Adipose tissue (tissue), 3 donors: Measurements from ENCODE around the gene TNFRSF8. TPM values are rescaled to one million over a fixed set of nuclear protein-coding genes. Genes with fewer than 3 reads are reported as not detected.

Experiments
- H3K27ac ChIP-seq: one replicate; pipeline ENCODE4 v1.5.1; 2013; ENCODE audit warnings: low read depth, low read length
- WGBS, 3 donors: extraction: QIAGEN DNeasy Blood & Tissue Kit; methylation state at CpG; one replicate each; pipeline ENCODE4 v1.1.7; 2013; 5-methylcytosine and 5-hydroxymethylcytosine counted together
- polyA plus RNA-seq, 3 donors: library from polyadenylated mRNA; stranded (reverse); fragments of 200-250 nt; gene quantifications; one replicate each; pipeline ENCODE4 v1.2.3, GENCODE V29; 2013
- donor health status: healthy with polysubstance abuse.
- donor health status: Bipolar disorder and iron deficiency.
- donor health status: healthy.

TNFRSF8 gene
- polyA plus RNA-seq, 3 donors = 0.40 to 3.8 (median 2.8) TPM

DNA sequence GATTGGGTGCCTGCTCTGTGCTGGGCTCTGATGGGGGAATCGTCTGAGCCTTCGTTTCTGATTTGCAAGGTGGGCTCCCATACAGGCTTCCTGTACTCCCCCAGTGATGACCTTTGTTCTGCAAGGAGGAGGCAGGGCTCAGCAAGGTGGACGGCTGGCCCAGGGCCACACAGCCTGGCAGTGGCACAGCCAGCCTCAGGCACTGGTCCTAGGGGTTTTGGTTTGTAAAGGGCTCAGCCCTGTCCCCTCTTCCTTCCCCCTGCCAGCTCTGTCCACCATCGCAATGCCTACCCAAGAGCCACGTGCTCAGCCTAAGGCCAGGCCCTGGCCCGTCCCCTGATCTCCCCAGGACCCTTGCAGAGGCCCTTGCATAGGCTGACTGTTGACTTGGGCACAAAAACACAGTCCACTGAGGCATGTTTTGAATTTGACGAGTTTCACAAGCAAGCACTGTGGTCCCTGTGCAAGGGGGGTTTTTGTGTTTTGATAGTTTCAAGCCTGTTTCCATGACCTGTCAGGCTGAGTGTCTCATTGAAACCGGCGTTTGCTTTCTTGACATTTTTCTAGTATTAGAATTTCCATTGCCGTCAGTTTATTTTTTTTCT lies 64.2 kb downstream of the TNFRSF8 start:
- WGBS, 3 donors = 83 to 94% (median 85%) methylated on average over 10 of the region's 10 CpGs
- no peak overlapping the region for H3K27ac ChIP-seq

DNA sequence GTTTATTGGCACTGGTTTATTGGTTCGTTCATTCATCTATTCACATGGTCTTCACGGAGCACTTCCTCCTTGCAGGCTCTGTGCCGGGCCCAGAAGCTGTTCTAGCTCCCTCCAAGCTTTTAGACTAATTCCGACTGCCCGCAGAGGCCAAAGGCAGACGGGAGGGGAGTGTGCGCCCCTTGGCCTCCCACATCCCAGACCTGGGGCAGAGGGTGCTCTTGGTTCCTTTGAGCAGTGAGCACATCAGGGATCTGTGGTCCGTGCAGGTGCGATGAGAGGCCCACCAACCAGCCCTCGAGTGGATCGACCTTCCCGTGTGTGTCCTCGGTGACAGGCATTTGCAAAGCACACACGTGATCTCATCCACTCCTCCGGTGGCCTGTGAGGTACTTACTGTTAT lies 65.0 kb downstream of the TNFRSF8 start:
- H3K27ac ChIP-seq = no peak overlapping the region
- WGBS, 3 donors = 83 to 89% (median 88%) methylated on average over 15 of the region's 15 CpGs

DNA sequence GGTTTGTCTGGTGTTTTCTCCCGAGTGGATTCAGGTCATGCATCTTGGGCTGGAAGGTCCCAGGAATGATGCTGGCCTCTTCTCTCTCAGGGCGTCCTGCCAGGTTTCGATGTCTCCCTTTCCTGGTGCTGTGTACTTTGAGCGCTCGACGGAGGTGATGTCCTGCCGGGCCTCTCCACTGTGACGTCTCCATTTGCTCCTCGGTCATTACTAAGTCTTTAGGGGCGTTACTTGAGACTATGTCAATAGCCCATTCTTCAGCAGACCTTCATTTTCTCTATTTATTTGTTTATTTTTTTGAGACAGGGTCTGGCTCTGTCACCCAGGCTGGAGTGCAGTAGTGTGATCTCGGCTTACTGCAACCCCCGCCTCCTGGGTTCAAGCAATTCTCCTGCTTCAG lies 66.5 kb downstream of the TNFRSF8 start:
- WGBS, 3 donors = 59 to 89% (median 89%) methylated on average over 12 of the region's 12 CpGs
- H3K27ac ChIP-seq = no peak overlapping the region

DNA sequence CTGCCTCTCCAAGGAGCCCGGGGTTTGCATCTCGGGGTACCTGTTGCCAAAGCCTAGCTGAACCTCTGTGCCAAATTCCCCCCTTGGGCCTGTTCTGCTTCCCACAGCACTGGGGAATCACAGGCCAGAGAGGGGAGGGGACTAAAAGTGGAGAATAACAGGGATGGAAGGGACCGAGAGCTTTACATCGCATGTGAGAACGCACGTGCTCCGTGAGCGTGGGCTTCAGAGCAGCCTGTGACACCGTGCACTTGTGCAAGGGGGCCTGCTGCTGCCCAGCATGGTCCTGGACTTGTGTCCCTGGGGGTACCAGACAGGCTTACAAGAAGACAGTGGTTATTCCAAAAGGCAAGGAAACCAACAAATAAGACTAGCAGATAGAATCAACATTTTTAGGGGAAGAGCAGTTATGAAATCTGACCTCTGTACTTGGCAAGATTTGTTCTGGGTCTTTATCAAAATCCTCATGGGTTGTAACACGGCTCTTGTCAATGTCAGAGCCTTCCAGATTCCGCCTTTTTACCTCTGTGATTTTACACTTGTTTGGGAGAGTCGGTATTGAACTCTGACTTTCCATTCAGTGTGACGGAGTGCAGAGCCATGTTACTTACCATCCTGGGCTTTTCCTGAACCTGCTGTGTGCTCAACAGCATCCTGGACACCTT lies 67.5 kb downstream of the TNFRSF8 start:
- H3K27ac ChIP-seq = no peak overlapping the region
- 62 to 74% (median 68%) methylated on average over 13 of the region's 13 CpGs for WGBS, 3 donors

DNA sequence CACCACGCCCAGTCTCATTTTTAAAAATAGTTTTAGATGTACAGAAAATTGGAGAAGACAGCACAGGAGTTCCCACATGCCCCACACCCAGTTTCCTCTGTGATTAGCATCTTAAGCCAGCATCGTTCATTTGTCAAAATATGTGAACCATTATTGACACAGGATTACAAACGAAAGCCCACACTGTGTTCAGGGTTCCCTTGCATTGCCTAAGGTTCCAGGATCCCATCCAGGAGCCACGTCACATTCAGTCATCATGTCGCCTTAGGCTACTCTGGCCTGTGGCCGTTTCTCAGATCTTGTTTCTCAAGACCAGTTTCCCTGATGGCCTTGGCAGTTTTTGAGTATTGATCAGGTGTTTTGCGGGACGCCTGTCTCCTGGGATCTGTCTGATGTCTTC lies 69.0 kb downstream of the TNFRSF8 start:
- 59 to 70% (median 68%) methylated on average over 8 of the region's 8 CpGs for WGBS, 3 donors
- no peak overlapping the region for H3K27ac ChIP-seq

DNA sequence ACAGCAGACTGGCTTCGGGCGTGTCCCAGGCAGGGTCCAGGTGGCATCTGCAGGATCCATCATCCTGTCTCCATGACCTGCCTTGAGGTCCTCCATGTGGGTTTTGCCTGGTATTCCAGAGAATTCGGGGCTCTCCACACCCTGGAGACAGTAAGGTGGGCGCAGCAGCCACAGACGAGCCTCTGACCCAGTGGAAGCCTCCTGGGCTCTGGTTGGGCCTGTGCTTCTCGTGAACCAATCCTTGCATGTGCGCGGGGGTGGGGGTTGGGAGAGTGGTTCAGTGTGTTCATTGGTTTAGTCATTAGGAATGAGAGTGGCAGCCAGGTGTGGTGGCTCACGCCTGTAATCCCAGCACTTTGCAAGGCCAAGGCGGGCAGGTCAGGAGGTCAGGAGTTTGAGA lies 71.6 kb downstream of the TNFRSF8 start:
- WGBS, 3 donors = 87 to 96% (median 95%) methylated on average over 10 of the region's 10 CpGs

DNA sequence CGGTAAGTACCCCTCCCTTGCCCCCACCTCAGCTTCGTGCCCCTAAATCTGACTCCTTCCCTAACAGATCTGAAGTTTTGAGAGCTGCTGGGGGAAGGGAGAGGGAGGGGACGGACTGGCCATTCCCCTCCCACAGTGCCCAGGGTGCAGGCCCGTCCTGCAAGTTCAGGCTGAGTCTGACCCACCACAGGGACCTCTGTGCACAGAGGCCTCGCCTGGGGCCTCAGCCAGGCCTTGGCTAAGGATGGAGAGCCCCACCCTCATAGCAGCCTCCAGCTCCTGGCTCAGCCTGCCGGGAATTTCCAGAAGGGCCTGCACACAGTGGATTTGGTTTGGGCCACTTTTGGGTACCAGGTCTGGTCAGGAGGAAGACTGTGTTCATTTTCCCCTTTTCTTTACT lies 72.5 kb downstream of the TNFRSF8 start:
- WGBS, 3 donors = 29 to 49% (median 47%) methylated on average over 6 of the region's 6 CpGs

More for the DNA sequence above, 71.6 kb downstream of the TNFRSF8 start:
- no peak overlapping the region for H3K27ac ChIP-seq

DNA sequence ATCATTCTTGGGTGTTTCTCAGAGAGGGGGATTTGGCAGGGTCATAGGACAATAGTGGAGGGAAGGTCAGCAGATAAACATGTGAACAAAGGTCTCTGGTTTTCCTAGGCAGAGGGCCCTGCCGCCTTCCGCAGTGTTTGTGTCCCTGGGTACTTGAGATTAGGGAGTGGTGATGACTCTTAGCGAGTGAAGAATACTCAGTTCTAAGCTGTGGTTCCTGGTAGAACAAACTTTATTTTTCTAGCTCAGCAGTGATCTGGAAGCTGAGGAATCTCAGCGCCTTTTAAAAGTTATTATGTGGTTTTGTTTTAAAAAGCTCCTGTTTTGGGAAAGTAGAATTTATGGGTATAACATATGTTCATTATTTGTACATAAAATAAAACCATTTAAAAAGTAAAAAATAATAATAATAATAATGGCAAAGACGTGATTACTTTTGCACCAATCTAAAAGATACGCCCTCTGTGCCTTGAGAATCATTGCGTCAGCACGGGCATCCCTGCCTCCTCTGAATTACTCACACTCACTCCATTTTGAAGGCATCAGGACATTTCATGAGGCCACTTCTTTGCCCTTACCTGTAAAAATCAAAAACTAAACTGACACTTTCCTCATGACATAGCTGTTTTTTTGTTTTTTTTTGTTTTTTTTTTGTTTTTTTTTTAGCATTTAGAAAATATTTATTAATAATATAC lies 74.0 kb downstream of the TNFRSF8 start:
- H3K27ac ChIP-seq = no peak overlapping the region
- WGBS, 3 donors = 73 to 85% (median 74%) methylated on average over 8 of the region's 8 CpGs

More for the DNA sequence above, 72.5 kb downstream of the TNFRSF8 start:
- no peak overlapping the region for H3K27ac ChIP-seq

DNA sequence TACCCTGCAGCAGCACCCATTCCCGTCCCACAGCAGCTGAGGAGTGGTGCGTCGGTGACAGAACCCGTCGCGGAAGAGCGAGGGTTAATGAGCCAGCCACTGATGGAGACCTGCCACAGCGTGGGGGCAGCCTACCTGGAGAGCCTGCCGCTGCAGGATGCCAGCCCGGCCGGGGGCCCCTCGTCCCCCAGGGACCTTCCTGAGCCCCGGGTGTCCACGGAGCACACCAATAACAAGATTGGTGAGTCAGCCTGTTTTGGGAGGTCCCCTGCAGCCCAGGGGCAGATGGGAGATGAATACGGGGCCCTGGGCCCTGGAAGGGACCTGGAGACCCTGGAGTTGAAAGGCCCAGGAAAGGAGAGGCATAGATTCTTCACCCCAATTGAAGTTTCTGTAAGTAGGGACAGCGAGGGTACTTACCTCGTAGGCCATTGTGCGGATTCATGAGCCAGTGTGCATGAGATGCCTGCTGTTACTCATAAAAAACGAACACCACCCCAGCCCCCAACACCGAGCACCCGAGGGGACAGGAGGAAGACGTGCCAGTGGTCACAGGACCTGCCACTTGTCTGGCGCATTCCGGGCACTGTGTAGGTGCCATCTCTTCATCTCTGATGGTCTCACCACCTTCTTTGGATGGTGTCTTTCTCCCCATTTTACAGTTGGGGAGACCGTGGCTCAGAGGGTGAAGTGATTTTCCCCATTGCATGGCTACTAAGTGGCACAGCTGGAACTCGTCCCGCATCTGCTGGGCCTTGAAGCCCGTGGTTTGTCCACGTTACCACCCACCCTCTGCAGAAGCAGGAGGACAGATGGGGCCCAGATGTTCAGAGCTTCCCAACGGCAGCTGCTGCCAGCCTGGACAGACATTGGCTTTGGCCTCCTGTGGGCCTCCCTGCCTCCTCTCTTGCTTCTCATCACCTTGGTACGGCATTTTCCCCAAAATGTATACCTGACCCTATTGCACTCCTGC lies 75.4 kb downstream of the TNFRSF8 start:
- no peak overlapping the region for H3K27ac ChIP-seq
- WGBS, 3 donors = 70 to 85% (median 83%) methylated on average over 27 to 31 of the region's 31 CpGs

DNA sequence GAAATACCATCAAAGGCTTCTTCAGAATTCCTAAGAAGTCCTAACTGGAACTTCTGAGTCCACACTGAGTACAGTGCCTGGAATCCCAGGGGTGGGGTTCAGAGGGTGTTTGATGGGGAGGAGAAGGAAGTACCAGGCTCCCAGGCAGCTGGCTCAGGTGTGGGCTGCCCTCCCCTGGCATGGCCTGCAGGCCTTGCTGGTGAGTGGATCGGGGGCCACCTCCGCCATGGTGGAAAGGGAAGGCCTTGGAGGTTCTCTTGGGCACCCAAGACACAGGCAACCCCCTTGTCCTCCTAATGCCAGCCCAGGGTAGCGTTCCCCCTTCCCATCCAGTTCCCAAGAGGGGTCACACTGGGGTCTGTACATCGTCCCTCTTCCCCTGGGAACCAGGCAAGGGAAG lies 76.9 kb downstream of the TNFRSF8 start:
- no peak overlapping the region for H3K27ac ChIP-seq
- 78 to 92% (median 85%) methylated on average over 3 to 4 of the region's 4 CpGs for WGBS, 3 donors

DNA sequence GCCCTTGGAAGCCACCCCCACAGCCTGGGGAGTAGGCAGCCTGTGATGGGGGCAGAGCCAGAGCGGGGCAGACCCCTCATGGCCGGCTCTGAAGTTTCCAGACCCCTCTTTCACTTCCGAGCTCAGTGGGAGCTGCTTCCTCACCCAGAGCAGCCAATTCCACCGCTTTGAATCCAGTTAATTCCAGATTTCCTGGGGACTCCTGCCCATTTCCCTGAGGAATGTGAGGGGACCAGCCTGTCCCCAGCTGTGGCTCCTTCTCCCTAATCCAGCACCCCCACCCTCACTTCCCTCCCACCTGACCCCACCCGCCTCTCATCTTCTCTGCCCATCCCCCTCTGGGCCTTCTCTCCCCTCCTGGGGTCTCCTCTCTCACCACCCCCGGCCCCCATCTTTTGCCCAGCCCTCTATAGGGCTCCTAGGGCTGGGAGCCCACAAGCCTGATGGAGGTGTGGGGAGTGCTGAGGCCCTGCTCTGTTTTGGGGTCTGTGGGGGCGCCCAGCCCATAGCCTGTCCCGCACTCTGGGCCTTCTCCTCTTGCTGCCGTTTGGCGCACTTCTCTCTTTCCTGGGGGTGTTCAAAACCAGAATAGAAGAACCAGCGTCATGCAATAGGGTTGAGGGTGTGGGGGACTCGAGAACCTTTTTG lies 77.5 kb downstream of the TNFRSF8 start:
- no peak overlapping the region for H3K27ac ChIP-seq
- WGBS, 3 donors = 76 to 84% (median 78%) methylated on average over 12 of the region's 12 CpGs

DNA sequence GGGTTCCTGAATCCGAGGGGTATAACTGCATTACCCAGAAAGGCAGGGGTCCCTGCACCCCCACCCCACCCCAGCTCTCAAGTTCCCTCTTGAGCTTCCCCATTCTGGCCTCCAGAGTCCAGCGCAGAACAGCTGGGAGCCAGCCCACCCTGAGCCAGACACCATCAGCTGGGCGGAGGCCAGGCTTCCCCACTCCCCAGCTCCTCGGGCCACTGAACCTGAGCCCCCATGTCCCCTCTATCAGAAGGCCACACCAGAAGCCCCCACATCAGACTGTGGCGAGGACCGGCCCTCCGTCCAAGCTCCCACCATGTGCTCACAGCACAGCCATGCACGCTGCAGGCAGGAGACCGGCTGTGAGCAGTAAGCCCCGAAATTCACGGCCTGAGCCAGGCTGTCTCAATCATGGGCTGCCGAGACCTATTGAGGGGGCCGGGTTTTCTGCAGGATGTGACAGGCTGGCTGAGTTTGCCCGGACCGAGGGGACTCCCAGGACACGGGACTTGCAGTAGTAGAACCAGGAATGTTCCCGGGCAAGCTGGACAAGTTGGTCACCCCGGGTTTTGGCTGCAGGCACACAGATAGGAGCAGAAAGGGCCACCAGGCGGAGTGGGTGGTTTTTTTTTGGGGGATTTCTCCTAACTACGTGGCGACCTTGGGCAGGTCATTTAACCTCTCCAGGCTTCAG lies 78.2 kb downstream of the TNFRSF8 start:
- no peak overlapping the region for H3K27ac ChIP-seq
- WGBS, 3 donors = 60 to 86% (median 85%) methylated on average over 21 of the region's 21 CpGs

DNA sequence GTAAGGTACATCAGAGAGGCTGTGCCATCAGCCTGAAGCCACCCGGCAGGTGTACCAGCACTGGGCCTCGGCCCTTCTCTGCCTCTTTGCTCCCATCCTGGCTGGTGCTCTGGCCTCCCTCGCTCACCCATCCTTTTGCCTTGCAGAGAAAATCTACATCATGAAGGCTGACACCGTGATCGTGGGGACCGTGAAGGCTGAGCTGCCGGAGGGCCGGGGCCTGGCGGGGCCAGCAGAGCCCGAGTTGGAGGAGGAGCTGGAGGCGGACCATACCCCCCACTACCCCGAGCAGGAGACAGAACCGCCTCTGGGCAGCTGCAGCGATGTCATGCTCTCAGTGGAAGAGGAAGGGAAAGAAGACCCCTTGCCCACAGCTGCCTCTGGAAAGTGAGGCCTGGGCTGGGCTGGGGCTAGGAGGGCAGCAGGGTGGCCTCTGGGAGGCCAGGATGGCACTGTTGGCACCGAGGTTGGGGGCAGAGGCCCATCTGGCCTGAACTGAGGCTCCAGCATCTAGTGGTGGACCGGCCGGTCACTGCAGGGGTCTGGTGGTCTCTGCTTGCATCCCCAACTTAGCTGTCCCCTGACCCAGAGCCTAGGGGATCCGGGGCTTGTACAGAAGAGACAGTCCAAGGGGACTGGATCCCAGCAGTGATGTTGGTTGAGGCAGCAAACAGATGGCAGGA lies 79.2 kb downstream of the TNFRSF8 start:
- H3K27ac ChIP-seq = no peak overlapping the region
- WGBS, 3 donors = 80 to 90% (median 86%) methylated on average over 18 of the region's 18 CpGs

DNA sequence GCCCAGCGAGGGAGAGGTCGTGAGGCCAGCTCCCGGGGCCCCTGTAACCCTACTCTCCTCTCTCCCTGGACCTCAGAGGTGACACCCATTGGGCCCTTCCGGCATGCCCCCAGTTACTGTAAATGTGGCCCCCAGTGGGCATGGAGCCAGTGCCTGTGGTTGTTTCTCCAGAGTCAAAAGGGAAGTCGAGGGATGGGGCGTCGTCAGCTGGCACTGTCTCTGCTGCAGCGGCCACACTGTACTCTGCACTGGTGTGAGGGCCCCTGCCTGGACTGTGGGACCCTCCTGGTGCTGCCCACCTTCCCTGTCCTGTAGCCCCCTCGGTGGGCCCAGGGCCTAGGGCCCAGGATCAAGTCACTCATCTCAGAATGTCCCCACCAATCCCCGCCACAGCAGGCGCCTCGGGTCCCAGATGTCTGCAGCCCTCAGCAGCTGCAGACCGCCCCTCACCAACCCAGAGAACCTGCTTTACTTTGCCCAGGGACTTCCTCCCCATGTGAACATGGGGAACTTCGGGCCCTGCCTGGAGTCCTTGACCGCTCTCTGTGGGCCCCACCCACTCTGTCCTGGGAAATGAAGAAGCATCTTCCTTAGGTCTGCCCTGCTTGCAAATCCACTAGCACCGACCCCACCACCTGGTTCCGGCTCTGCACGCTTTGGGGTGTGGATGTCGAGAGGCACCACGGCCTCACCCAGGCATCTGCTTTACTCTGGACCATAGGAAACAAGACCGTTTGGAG lies 80.0 kb downstream of the TNFRSF8 start:
- H3K27ac ChIP-seq = no peak overlapping the region
- 55 to 83% (median 57%) methylated on average over 21 of the region's 21 CpGs for WGBS, 3 donors

DNA sequence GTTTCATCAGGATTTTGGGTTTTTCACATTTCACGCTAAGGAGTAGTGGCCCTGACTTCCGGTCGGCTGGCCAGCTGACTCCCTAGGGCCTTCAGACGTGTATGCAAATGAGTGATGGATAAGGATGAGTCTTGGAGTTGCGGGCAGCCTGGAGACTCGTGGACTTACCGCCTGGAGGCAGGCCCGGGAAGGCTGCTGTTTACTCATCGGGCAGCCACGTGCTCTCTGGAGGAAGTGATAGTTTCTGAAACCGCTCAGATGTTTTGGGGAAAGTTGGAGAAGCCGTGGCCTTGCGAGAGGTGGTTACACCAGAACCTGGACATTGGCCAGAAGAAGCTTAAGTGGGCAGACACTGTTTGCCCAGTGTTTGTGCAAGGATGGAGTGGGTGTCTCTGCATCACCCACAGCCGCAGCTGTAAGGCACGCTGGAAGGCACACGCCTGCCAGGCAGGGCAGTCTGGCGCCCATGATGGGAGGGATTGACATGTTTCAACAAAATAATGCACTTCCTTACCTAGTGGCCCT lies 80.6 kb downstream of the TNFRSF8 start:
- 16 to 46% (median 19%) methylated on average over 17 of the region's 17 CpGs for WGBS, 3 donors
- H3K27ac ChIP-seq = no peak overlapping the region

DNA sequence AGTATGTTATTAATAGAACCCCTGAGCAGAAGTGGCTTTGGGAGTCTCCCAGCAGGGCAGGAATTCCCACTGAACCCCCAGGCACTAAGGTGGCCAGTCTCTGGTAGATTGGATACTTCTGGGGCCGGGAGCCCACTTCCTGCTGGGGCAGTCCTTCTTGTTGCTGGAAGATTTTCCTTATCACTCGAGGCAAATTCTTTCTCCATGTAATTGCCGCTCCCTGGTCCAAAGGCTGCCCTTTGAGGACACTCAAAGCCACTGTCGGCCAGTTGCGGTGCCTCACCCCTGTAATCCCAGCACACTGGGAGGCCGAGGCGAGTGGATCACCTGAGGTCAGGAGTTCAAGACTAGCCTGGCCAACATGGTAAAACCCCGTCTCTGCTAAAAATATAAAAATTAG lies 81.1 kb downstream of the TNFRSF8 start:
- no peak overlapping the region for H3K27ac ChIP-seq
- 73 to 81% (median 80%) methylated on average over 8 of the region's 8 CpGs for WGBS, 3 donors
